GM10266 (cell line): ENCODE data around the gene ZKSCAN7.

Source experiments
- DNase-seq: peaks from one replicate; pipeline ENCODE4 v3.0.0; 2012; ENCODE audit errors: extremely low spot score
- TF ChIP-seq, protein P1 (sequence below): IDR thresholded peaks from 2 replicates; pipeline ENCODE4 v1.5.1; 2012; ENCODE audit warnings: mild to moderate bottlenecking, low read depth; ENCODE audit not compliant: control insufficient read depth, insufficient read depth; ENCODE audit errors: missing control alignments

Gene ZKSCAN7

GRCh38 chr3:44554626-44555592 is at the start of gene ZKSCAN7:
Gene ZKSCAN7 (plus strand): TSS chr3:44555193. CDS start chr3:44557048, 1,855 bp downstream.
- TF ChIP-seq, protein P1, sequence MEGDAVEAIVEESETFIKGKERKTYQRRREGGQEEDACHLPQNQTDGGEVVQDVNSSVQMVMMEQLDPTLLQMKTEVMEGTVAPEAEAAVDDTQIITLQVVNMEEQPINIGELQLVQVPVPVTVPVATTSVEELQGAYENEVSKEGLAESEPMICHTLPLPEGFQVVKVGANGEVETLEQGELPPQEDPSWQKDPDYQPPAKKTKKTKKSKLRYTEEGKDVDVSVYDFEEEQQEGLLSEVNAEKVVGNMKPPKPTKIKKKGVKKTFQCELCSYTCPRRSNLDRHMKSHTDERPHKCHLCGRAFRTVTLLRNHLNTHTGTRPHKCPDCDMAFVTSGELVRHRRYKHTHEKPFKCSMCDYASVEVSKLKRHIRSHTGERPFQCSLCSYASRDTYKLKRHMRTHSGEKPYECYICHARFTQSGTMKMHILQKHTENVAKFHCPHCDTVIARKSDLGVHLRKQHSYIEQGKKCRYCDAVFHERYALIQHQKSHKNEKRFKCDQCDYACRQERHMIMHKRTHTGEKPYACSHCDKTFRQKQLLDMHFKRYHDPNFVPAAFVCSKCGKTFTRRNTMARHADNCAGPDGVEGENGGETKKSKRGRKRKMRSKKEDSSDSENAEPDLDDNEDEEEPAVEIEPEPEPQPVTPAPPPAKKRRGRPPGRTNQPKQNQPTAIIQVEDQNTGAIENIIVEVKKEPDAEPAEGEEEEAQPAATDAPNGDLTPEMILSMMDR: peak; percentile 18
- DNase-seq: peak; percentile 82

DNA sequence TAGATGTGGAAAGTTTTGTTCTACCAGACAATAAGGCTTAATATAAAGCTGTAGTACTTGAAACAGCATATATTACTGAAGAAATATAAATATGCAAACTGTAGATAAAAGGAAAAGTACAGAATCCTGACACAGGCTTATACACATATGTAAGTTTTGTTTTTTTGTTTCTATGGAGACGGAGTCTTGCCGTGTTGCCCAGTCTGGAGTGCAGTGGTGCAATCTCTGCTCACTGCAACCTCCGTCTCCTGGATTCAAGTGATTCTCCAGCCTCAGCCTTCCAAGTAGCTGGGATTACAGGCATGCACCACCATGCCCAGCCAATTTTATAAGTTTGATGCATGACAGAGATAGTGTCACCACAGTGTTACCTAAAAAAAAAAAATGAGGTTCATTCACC is 48.4 kb upstream of the ZKSCAN7 start:
- TF ChIP-seq, protein P1: no peak
- no peak for DNase-seq

GRCh38 chr3:44506961-44507360 is 48.0 kb upstream of the ZKSCAN7 start:
- TF ChIP-seq, protein P1: no peak
- DNase-seq: no peak

- no peak for DNase-seq
- TF ChIP-seq, protein P1: no peak
These were observed 45.5 kb upstream of the ZKSCAN7 start for GRCh38 chr3:44509393-44509921.

- TF ChIP-seq, protein P1: no peak
- DNase-seq: peak; percentile 47
These were observed 45.0 kb upstream of the ZKSCAN7 start for GRCh38 chr3:44510000-44510368.

- DNase-seq: no peak
- TF ChIP-seq, protein P1: no peak
These were observed 43.8 kb upstream of the ZKSCAN7 start for GRCh38 chr3:44511238-44511566.

- no peak for DNase-seq
- TF ChIP-seq, protein P1: no peak
These were observed 41.5 kb upstream of the ZKSCAN7 start for GRCh38 chr3:44513513-44513912.
